Measurements from ENCODE around the gene SSPN. TPM values are rescaled to one million over a fixed set of nuclear protein-coding genes. Genes with fewer than 3 reads are reported as not detected.

The SSPN gene
- total and polyA plus RNA-seq, 8 donors: 0.61 to 11.9 (median 4.4) TPM

- intact Hi-C loops (cut with DNase I): no loop called here
- no peak overlapping the region for H3K27ac ChIP-seq
- FAIRE-seq (no peak), DNase-seq (no peak), ATAC-seq (no peak)
- no peaks in the 10 kb centered on the region for H3K36me3 ChIP-seq
- no peak overlapping the region for H3K4me3 ChIP-seq
- 95 to 98% methylated on average over 2 of the region's 2 CpGs for WGBS, 2 donors
- no peaks in the 10 kb centered on the region for H3K4me1 ChIP-seq
- no peaks in the 10 kb centered on the region for H3K9me3 ChIP-seq
- TF ChIP-seq CTCF (IDR thresholded peaks at IDR 0.05): no peak
- no peaks in the 10 kb centered on the region for H3K27me3 ChIP-seq
These were observed 6.7 kb upstream of the SSPN start for GRCh38 chr12:26188641-26189040.

GRCh38 chr12:26192142-26192541 lies 3.2 kb upstream of the SSPN start:
- intact Hi-C loops (cut with DNase I): loop anchor here in 2 of 3 donors (10.0 kb wide), 1 partner anchor 67 kb away; the partner anchor contains the start of gene BHLHE41 (in 2 of the 2)
- DNase-seq (no peak), ATAC-seq (no peak), FAIRE-seq (peak; percentile 29)
- no peak overlapping the region for H3K4me3 ChIP-seq
- no peaks in the 10 kb centered on the region for H3K9me3 ChIP-seq
- WGBS, 2 donors: 79 to 90% methylated on average over 3 of the region's 3 CpGs
- H3K4me1 ChIP-seq: peaks cover 0 to 7% (median 0%) of the 10 kb centered on the region in 3 donors
- H3K36me3 ChIP-seq: no peaks in the 10 kb centered on the region
- TF ChIP-seq CTCF (IDR thresholded peaks at IDR 0.05): no peak
- H3K27ac ChIP-seq: no peak overlapping the region
- no peaks in the 10 kb centered on the region for H3K27me3 ChIP-seq

- no peaks in the 10 kb centered on the region for H3K36me3 ChIP-seq
- no peaks in the 10 kb centered on the region for H3K9me3 ChIP-seq
- H3K4me3 ChIP-seq: no peak overlapping the region
- no peak for DNase-seq
- H3K27ac ChIP-seq: no peak overlapping the region
- TF ChIP-seq CTCF (IDR thresholded peaks at IDR 0.05): no peak
- WGBS, 2 donors: 85 to 94% methylated on average over 1 of the region's 1 CpG
- H3K4me1 ChIP-seq: peaks cover 0 to 7% (median 0%) of the 10 kb centered on the region in 3 donors
- intact Hi-C loops (cut with DNase I): loop anchor here in 2 of 3 donors (10.0 kb wide), 1 partner anchor 69 kb away; the partner anchor contains the start of gene BHLHE41 (in 2 of the 2)
- H3K27me3 ChIP-seq: no peaks in the 10 kb centered on the region
- no peak for ATAC-seq
- FAIRE-seq: no peak
These were observed 1.8 kb upstream of the SSPN start for GRCh38 chr12:26193539-26193938.

GRCh38 chr12:26195641-26196420 lies 458 bp downstream of the SSPN start:
- DNase-seq (peak; percentile 44 to 79 (median 58)), FAIRE-seq (no peak), ATAC-seq (peak; percentile 75 to 88 (median 82))
- Histone ChIP-seq H3K9me3 (no peaks in the 10 kb centered on the region), H3K4me1 (peaks cover 0 to 7% (median 0%) of the 10 kb centered on the region in 3 donors), H3K27ac (peak overlapping the region; percentile 73 to 88 (median 80)), H3K27me3 (no peaks in the 10 kb centered on the region), H3K36me3 (no peaks in the 10 kb centered on the region), H3K4me3 (peak overlapping the region; percentile 38 to 73 (median 56))
- 1% methylated on average over 41 to 45 of the region's 45 CpGs for WGBS, 2 donors
- TF ChIP-seq CTCF (IDR thresholded peaks at IDR 0.05): no peak
- intact Hi-C loops (cut with DNase I): loop anchor here in 2 of 3 donors (10.0 kb wide), 1 partner anchor 71 kb away; the partner anchor contains the start of gene BHLHE41 (in 2 of the 2)

GRCh38 chr12:26196421-26196716 lies 996 bp downstream of the SSPN start:
- Histone ChIP-seq H3K9me3 (no peaks in the 10 kb centered on the region), H3K27ac (peak overlapping the region; percentile 73 to 88 (median 80)), H3K4me1 (peaks cover 0 to 7% (median 0%) of the 10 kb centered on the region in 3 donors), H3K27me3 (no peaks in the 10 kb centered on the region), H3K4me3 (peak overlapping the region in 3 of 4 donors; percentile 43 to 73 (median 69)), H3K36me3 (no peaks in the 10 kb centered on the region)
- no peak for TF ChIP-seq CTCF (IDR thresholded peaks at IDR 0.05)
- FAIRE-seq: no peak
- intact Hi-C loops (cut with DNase I): loop anchor here in 2 of 3 donors (10.0 kb wide), 1 partner anchor 72 kb away; the partner anchor contains the start of gene BHLHE41 (in 2 of the 2)
- DNase-seq: no peak
- 63 to 69% methylated on average over 5 of the region's 5 CpGs for WGBS, 2 donors
- peak in 3 of 4 donors; percentile 4 to 31 (median 12) for ATAC-seq
